ENCODE data around the gene SHISA9. TPM values are rescaled to one million over a fixed set of nuclear protein-coding genes. Genes with fewer than 3 reads are reported as not detected.

Gene SHISA9
- total RNA-seq, 1 experiment from 2014 or later: 0.29 TPM

DNA sequence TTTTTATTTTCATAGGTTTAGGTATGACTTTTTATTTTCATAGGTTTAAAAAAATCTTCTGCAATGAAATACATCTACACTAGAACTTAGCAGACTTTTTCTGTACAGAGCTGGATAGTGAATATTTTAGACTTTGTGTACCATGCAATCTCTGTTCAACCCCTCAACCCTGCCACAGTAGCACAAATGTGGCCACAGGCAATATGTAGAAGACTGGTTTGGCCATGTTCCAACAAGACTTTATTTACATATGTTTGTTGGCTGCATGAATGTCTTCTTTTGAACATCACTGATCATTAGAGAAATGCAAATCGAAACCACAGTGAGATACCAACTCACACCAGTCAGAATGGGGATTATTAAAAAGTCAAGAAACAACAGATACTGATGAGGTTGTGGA, 229.2 kb downstream of the SHISA9 start:
- Histone ChIP-seq H3K27me3 (replicated peaks; ENCODE audit: control insufficient read depth, insufficient read depth, low read length) (no peaks in the 10 kb centered on the region), H3K36me3 (ENCODE audit: control insufficient read depth, insufficient read depth, low read length) (no peaks in the 10 kb centered on the region), H3K4me3 (ENCODE audit: low read depth, low read length) (no peak overlapping the region), H3K4me1 (no peaks in the 10 kb centered on the region), H3K9me3 (no peaks in the 10 kb centered on the region)
- TF ChIP-seq, protein P1, sequence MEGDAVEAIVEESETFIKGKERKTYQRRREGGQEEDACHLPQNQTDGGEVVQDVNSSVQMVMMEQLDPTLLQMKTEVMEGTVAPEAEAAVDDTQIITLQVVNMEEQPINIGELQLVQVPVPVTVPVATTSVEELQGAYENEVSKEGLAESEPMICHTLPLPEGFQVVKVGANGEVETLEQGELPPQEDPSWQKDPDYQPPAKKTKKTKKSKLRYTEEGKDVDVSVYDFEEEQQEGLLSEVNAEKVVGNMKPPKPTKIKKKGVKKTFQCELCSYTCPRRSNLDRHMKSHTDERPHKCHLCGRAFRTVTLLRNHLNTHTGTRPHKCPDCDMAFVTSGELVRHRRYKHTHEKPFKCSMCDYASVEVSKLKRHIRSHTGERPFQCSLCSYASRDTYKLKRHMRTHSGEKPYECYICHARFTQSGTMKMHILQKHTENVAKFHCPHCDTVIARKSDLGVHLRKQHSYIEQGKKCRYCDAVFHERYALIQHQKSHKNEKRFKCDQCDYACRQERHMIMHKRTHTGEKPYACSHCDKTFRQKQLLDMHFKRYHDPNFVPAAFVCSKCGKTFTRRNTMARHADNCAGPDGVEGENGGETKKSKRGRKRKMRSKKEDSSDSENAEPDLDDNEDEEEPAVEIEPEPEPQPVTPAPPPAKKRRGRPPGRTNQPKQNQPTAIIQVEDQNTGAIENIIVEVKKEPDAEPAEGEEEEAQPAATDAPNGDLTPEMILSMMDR (IDR thresholded peaks at IDR 0.05; ENCODE audit: insufficient read depth in 1 of 2, low read depth in 1 of 2, low read length in 1 of 2, severe bottlenecking in 1 of 2, unreplicated experiment in 1 of 2): no peak
- CTCF ChIA-PET: no interaction called here
- DNase-seq: no peak
- intact Hi-C loops (cut with micrococcal nuclease; ENCODE audit: unreplicated experiment): no loop called here
- Mint-ChIP-seq H3K27ac (ENCODE audit: unreplicated experiment) (no peak overlapping the region), H3K36me3 (ENCODE audit: insufficient read depth, unreplicated experiment) (no peaks in the 10 kb centered on the region), H3K27me3 (ENCODE audit: insufficient read depth, unreplicated experiment) (peaks cover 5% of the 10 kb centered on the region), H3K9me3 (ENCODE audit: unreplicated experiment) (no peaks in the 10 kb centered on the region), H3K4me1 (ENCODE audit: low read depth, unreplicated experiment) (no peaks in the 10 kb centered on the region), H3K4me3 (ENCODE audit: unreplicated experiment) (no peak overlapping the region)
- POLR2A ChIA-PET: no interaction called here
- BruUV-seq (replicated peaks): no TSS peak

GRCh38 chr16:13134836-13135235, 233.4 kb downstream of the SHISA9 start:
- TF ChIP-seq, protein P1 (IDR thresholded peaks at IDR 0.05; ENCODE audit: insufficient read depth in 1 of 2, low read depth in 1 of 2, low read length in 1 of 2, severe bottlenecking in 1 of 2, unreplicated experiment in 1 of 2): no peak
- Mint-ChIP-seq H3K36me3 (ENCODE audit: insufficient read depth, unreplicated experiment) (no peaks in the 10 kb centered on the region), H3K9me3 (ENCODE audit: unreplicated experiment) (no peaks in the 10 kb centered on the region), H3K27me3 (ENCODE audit: insufficient read depth, unreplicated experiment) (no peaks in the 10 kb centered on the region), H3K27ac (ENCODE audit: unreplicated experiment) (no peak overlapping the region), H3K4me1 (ENCODE audit: low read depth, unreplicated experiment) (no peaks in the 10 kb centered on the region), H3K4me3 (ENCODE audit: unreplicated experiment) (no peak overlapping the region)
- ChIA-PET CTCF (no interaction called here), POLR2A (no interaction called here)
- intact Hi-C loops (cut with micrococcal nuclease; ENCODE audit: unreplicated experiment): no loop called here
- H3K36me3 ChIP-seq (ENCODE audit: control insufficient read depth, insufficient read depth, low read length): no peaks in the 10 kb centered on the region
- H3K4me3 ChIP-seq (ENCODE audit: low read depth, low read length): no peak overlapping the region
- H3K4me1 ChIP-seq: no peaks in the 10 kb centered on the region
- DNase-seq: no peak
- no TSS peak for BruUV-seq (replicated peaks)
- H3K27me3 ChIP-seq (replicated peaks; ENCODE audit: control insufficient read depth, insufficient read depth, low read length): no peaks in the 10 kb centered on the region
- H3K9me3 ChIP-seq: no peaks in the 10 kb centered on the region

GRCh38 chr16:13136901-13137300, 235.5 kb downstream of the SHISA9 start:
- no peaks in the 10 kb centered on the region for H3K27me3 Mint-ChIP-seq (ENCODE audit: insufficient read depth, unreplicated experiment)
- H3K36me3 Mint-ChIP-seq (ENCODE audit: insufficient read depth, unreplicated experiment): no peaks in the 10 kb centered on the region
- Histone ChIP-seq H3K36me3 (ENCODE audit: control insufficient read depth, insufficient read depth, low read length) (no peaks in the 10 kb centered on the region), H3K27me3 (replicated peaks; ENCODE audit: control insufficient read depth, insufficient read depth, low read length) (no peaks in the 10 kb centered on the region), H3K4me3 (ENCODE audit: low read depth, low read length) (no peak overlapping the region), H3K4me1 (no peaks in the 10 kb centered on the region), H3K9me3 (no peaks in the 10 kb centered on the region)
- CTCF ChIA-PET: no interaction called here
- POLR2A ChIA-PET: no interaction called here
- TF ChIP-seq, protein P1 (IDR thresholded peaks at IDR 0.05; ENCODE audit: insufficient read depth in 1 of 2, low read depth in 1 of 2, low read length in 1 of 2, severe bottlenecking in 1 of 2, unreplicated experiment in 1 of 2): no peak
- H3K4me3 Mint-ChIP-seq (ENCODE audit: unreplicated experiment): no peak overlapping the region
- H3K4me1 Mint-ChIP-seq (ENCODE audit: low read depth, unreplicated experiment): no peaks in the 10 kb centered on the region
- no peaks in the 10 kb centered on the region for H3K9me3 Mint-ChIP-seq (ENCODE audit: unreplicated experiment)
- intact Hi-C loops (cut with micrococcal nuclease; ENCODE audit: unreplicated experiment): no loop called here
- DNase-seq: no peak
- BruUV-seq (replicated peaks): no TSS peak
- no peak overlapping the region for H3K27ac Mint-ChIP-seq (ENCODE audit: unreplicated experiment)
